Neural cell (in vitro differentiated cells): ENCODE measurements around the gene COTL1.

ENCODE experiments used
- CTCF ChIP-seq: fragments of 450-650 bp; IDR thresholded peaks from 2 replicates; pipeline ENCODE4 v1.5.1; 2014; ENCODE audit warnings: antibody characterized with exemption, mild to moderate bottlenecking, moderate library complexity; ENCODE audit not compliant: poor library complexity, severe bottlenecking
- EP300 ChIP-seq: fragments of 450-650 bp; conservative IDR thresholded peaks from 2 replicates; pipeline ENCODE4 v1.6.1; 2014; ENCODE audit warnings: antibody characterized with exemption, mild to moderate bottlenecking, moderate library complexity; ENCODE audit not compliant: poor library complexity, severe bottlenecking
- MXI1 ChIP-seq: fragments of 450-650 bp; conservative IDR thresholded peaks from 2 replicates; pipeline ENCODE4 v1.6.1; 2014; ENCODE audit warnings: antibody characterized with exemption, mild to moderate bottlenecking; ENCODE audit not compliant: poor library complexity, severe bottlenecking
- POLR2AphosphoS5 ChIP-seq: IDR thresholded peaks from 2 replicates; pipeline ENCODE4 v1.6.1; 2012
- RAD21 ChIP-seq: fragments of 450-650 bp; conservative IDR thresholded peaks from 2 replicates; pipeline ENCODE4 v1.6.1; 2014; ENCODE audit warnings: antibody characterized with exemption, mild to moderate bottlenecking, moderate library complexity
- REST ChIP-seq: IDR thresholded peaks from 2 replicates; pipeline ENCODE4 v1.6.1; 2012; ENCODE audit warnings: borderline replicate concordance
- SMC3 ChIP-seq: fragments of 450-650 bp; conservative IDR thresholded peaks from 2 replicates; pipeline ENCODE4 v1.6.1; 2014; ENCODE audit warnings: antibody characterized with exemption, mild to moderate bottlenecking, moderate library complexity; ENCODE audit not compliant: poor library complexity

- TF ChIP-seq CTCF (no peak), REST (no peak), MXI1 (no peak), POLR2AphosphoS5 (no peak), SMC3 (no peak), RAD21 (no peak), EP300 (no peak)
Observed at GRCh38 chr16:84557504-84557903, 60.4 kb downstream of the COTL1 start.
